Stimulated activated CD8-positive, alpha-beta memory T cell treated with anti-CD3 and anti-CD28 coated beads, Interleukin-7, amount 100 ng/mL, for 24 hours (primary cell): ENCODE results near the gene GPR12.
A peak's percentile ranks its signal among the peaks of the same experiment; 100 is the strongest.
"Not testable (repeated sequence)": the region's sequence is repeated elsewhere in the genome, so short reads cannot be mapped to it uniquely, and the experiment has no call there.

ENCODE experiments used
- DNase-seq: peaks from one replicate; pipeline ENCODE4 v3.0.0-alpha.2; 2020; ENCODE audit warnings: low read depth

Gene GPR12

DNA sequence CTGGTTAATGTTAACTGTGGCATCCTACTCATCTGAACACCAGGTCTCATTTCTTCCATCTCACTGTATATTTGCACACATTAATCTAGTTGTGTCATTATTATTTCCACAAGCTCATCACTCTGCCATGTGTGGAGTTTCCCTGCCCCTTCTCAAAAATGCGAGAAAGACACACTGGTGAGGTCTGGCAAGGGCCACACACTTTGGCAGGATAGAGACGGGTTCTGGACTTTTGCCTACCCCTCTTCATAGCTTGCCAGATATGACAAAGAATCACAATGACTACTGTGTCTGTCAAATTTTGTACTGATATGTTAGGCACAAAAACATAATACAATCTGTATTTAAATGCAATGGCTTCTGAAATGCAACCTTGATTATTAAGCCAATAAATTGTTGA is 12.9 kb downstream of the GPR12 start:
- DNase-seq, result no peak

DNA sequence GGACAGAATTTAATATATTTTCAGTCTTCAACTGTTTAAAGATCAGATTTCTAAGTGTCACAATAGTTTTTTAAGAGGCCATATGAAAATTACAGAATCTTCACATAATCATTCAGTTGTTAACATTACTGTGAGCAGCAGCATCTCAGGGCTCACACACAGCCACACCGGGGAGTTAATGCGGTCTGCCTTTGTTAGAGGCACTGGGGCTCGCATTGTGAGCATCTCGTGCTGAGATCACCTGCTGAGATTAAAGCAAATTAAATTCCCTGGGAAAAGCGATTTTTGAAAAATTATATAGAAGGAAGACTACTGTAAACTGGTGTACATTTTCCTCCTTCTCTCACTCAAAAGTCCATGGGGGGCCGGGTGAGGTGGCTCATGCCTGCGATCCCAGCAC is 16.6 kb downstream of the GPR12 start:
- DNase-seq, result no peak

GRCh38 chr13:26742691-26743358 is 17.8 kb downstream of the GPR12 start:
- no peak for DNase-seq

DNA sequence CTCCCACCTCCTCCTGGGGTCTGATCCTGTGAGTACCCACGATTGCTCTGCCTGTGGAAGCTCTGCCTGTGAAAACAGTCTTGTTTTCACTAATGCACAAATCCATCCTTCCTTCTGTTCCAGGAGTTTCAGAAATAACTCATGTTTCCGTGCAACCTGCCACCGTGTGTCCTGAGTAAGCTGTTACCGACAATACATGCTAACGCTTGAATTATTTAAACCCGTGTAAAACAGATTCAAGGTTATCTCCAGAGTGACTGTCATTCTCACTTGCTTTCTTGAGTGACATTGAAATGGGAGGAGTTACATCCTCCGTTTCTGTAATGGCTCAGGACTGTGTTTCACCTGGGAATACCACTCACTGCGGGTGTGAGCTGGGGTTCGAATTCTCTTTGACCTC is 24.9 kb downstream of the GPR12 start:
- no peak for DNase-seq

DNA sequence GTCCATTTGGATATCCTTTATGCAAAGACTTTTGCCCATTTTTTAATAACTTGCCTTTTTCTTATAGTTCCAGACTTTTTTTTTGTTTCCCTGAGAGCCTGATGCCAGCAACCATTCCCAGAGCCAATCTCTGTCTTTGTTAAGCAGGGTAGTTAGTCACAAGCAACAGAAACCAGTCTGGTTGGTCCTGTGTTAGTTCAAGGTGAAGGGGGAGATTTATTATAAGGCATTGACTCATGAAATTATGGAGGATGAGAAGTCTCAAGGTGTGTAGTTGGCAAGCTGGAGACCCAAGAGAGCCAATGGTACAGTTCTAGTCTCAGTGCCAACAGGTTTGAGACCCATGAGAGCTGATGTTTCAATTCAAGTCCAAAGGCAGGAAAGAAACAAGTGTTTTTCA is 33.0 kb downstream of the GPR12 start:
- DNase-seq, result no peak

- DNase-seq, result no peak
Measured at GRCh38 chr13:26727122-26727521, 33.5 kb downstream of the GPR12 start.

GRCh38 chr13:26726684-26727083 is 33.9 kb downstream of the GPR12 start:
- DNase-seq, result no peak

- DNase-seq, result not testable (repeated sequence)
Measured at GRCh38 chr13:26723620-26724019, 37.0 kb downstream of the GPR12 start.

GRCh38 chr13:26722321-26722720 is 38.3 kb downstream of the GPR12 start:
- no peak for DNase-seq

DNA sequence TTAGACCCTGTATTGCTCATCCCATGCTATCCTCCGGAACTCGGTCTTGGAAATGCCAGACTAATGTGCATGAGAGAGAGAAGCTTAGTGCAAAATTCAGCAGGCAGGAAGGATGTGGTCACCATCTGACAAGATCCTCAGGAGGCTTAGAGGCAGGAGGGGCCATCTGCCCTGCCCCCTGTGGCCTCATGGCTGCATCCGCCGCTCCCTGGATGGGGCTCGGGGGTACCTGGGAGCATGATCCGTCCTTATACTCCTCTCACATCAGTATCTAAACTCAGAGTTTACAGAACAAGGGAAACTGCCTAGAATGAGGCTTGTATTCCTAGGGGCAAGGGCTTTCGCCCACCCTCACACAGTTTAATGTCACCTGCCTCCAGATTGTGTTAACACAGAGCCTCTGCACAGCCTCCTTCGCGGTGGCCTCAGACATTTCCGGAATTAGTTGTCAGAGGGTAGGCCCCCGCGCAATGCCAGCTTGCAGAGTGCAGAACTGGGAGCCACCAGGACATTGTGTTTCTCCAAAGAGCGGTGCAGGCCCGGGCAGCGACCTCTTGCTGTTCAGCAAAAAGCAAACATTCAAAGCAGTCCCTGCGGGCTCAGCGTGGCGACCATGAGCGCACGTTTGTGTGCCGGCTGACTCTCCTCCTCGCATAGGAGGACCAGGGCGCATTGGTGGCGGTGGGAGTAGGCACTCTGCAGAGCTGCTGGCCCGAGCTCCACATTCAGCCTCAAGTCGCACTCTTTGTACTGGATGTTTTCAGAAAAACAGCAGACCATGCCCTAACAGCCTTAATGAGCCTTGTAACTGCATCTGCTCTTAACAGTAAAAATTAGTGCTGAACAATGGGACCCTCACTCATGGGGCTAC is 39.1 kb downstream of the GPR12 start:
- DNase-seq, result peak; percentile 8

GRCh38 chr13:26719356-26719945 is 41.1 kb downstream of the GPR12 start:
- no peak for DNase-seq

- no peak for DNase-seq
Measured at GRCh38 chr13:26718872-26719271, 41.7 kb downstream of the GPR12 start.

DNA sequence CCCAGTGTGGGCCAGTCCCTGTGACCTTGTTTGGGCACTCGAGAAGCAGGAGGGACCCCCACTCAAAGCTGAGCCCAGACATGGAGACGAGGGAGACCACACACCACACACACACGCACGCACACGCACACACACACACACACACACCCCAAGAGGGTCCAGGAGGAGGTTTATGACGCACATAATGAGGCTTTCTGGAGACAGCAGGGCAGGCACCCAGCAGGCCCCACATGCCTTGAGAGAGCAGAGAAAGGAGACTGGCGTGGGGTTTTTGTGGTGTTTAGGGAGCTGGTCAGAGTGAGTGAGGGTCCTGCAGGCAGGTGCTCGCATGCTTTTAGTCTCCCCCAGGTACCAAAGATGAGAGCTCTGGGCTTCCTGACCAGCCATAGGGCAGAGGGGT is 42.4 kb downstream of the GPR12 start:
- DNase-seq, result no peak

- no peak for DNase-seq
Measured at GRCh38 chr13:26716984-26717383, 43.6 kb downstream of the GPR12 start.

DNA sequence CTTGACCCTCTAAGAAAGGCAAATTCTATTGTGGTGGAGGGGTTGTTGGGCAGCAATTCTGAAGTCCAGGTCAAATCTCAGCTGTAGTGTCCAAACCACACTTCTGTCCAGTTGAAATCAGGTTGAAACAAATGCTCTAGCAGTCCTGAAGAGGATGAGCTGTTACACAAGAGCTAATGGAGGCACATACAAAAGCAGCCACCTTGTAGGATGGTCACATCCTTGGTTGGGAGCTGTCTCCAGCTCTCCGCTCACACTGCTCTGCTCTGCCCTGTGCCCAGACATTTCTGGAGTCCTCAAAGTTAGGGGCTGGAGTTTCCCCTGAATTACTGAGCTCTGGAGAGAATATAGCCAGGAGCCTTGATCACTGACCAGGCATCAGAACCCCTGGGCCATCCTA is 47.2 kb downstream of the GPR12 start:
- DNase-seq, result no peak

DNA sequence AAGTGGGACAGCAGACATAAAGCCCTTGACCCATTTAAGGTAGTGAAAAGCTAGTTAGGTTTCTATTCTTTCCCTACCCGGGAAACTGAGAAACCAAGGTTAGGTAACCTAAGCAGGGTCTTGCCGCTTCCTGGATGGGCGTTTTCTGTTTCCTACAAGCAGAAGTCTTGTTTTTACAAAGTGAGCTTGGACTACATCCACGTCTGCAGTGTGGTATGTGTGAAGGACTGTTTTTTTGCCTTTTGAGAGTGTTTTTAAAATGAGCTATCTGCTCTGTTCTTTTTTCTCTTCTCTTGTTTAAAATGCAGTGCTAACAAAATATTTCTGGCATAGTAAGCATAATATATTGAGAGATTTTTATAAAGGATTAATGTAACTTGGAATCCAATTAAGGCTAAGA is 49.4 kb downstream of the GPR12 start:
- no peak for DNase-seq

DNA sequence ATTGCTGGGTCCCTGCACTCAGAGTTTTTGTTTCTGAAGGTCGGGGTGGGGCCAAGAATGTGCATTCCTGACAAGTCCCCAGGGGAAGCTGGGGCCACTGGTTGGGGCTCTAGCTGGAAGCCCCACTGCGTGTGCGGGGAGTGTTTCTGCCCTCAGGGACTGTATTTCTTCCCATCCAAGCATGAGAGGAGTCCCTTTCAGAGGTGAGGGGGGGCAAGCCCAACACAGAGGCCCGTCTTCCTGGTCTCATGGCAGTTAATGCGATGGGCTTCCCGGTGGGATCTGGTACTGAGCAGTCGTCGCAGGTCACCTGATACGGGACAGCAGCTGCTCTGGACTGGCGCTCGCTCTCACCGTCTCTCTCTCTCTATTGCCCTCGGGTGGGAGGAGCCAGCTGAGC is 50.4 kb downstream of the GPR12 start:
- DNase-seq, result no peak

DNA sequence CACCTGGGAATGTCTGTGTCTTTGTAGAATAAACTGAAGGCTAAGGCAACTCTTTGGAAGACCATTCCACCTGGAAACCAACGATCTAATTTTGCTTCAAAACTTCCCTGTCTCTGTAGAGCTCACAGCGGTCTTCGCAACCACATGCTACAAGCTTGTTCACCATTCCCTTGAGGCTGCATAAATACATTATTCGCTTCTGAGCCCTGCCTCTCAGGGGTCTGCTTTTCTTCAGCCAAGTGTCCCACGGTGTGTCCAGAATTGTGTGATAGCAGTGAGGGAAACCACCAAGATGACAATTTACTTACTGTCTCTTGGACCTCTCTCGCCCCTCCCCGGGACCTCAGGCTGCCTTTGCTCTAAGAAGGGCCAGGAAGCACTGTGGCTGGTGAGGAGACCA is 51.1 kb downstream of the GPR12 start:
- no peak for DNase-seq

- DNase-seq, result no peak
Measured at GRCh38 chr13:26708007-26708297, 52.6 kb downstream of the GPR12 start.

- DNase-seq, result no peak
Measured at GRCh38 chr13:26707122-26708006, 53.2 kb downstream of the GPR12 start.

DNA sequence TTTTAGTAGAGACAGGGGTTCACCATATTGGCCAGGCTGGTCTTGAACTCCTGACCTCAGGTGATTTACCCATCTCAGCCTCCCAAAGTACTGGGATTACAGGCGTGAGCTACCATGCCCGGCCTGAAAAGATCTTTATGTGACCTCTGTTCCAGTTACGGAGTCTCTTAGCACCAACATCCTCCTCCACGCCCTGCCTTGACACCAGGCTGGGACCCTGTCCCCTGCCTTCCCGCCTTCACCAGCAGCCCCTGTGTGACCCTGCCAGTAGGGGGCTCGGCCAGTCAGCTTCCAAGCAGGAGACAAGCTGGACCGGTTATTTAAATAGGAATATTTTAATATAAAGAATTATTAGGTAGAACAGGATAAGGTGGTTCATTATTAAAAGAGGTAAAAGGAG is 54.2 kb downstream of the GPR12 start:
- no peak for DNase-seq

GRCh38 chr13:26705536-26705935 is 55.0 kb downstream of the GPR12 start:
- no peak for DNase-seq
